Left lobe of liver (tissue), 2 donors: ENCODE measurements around the gene MPPED1. TPM values are rescaled to one million over a fixed set of nuclear protein-coding genes. Genes with fewer than 3 reads are reported as not detected.

ENCODE experiments used
- ATAC-seq: fragments of 200-7000 bp; cut with Tn5 transposase; one replicate; pipeline ENCODE4 v1.9.1; 2020; ENCODE audit warnings: mild to moderate bottlenecking, moderate library complexity
- DNase-seq: peaks from one replicate; pipeline ENCODE4 v3.0.0-alpha.2; 2020; ENCODE audit warnings: low spot score
- total RNA-seq: library from RNA; stranded (reverse); gene quantifications from one replicate; pipeline ENCODE4 v1.2.1, GENCODE V29; 2021
- donor health status: DM: no; HTN: no; CAD: no; lungs with moderate emphysema.
- donor health status: DM: no; HTN: yes; CAD: no.

MPPED1 gene, protein sequence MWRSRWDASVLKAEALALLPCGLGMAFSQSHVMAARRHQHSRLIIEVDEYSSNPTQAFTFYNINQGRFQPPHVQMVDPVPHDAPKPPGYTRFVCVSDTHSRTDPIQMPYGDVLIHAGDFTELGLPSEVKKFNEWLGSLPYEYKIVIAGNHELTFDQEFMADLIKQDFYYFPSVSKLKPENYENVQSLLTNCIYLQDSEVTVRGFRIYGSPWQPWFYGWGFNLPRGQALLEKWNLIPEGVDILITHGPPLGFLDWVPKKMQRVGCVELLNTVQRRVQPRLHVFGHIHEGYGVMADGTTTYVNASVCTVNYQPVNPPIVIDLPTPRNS
- total RNA-seq: 2.6 TPM

DNA sequence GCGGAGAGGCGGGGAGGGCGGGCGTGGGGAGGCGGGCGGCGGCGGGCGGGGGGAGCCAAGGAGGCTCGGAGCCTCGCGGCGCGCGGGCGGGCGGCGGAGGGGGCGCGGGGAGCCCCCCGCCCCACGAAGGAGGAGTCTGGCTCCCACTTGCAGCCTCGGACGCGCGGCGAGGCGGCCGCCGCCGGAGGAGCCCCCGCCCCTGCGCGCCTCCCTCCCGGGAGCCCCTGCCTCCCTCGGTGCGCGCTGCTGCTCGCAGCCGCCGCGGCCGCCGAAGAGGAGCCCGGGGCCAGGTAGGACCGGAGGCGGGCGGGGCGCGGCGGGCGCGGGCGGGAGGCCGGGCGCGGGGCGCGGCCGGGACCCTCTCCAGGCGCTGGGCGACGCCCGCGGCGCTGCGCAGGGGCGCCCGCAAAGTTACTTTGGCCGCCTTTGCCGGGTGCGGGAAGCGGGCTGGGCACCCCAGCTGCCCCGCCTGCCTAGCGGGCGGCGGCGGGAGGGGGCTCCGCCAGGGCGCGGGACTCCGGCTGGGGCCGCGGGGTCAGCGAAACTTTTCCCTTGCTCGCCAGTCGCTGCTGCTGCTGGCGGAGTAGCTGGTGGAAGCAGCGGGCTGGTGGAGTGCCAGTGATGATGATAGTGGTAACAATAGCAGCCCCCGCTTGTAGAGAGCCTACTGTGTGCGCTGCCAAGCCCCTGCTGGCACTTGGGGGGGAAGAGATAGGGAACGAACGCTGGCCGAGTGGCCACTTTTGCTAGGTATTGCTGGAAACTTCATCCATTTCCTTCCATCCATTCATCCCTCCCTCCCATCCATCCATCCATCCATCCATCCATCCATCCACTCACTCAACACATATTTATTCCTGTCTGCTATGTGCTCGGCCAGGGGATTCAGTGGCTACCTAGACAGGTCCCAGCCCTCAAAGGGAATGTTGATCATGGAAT lies at the start of gene MPPED1:
Gene MPPED1 (plus strand): TSS at position 146 of the 939 bp plus-strand sequence. CDS start 12,972 bp downstream, outside the sequence.
- no peak for ATAC-seq
- no peak for DNase-seq

DNA sequence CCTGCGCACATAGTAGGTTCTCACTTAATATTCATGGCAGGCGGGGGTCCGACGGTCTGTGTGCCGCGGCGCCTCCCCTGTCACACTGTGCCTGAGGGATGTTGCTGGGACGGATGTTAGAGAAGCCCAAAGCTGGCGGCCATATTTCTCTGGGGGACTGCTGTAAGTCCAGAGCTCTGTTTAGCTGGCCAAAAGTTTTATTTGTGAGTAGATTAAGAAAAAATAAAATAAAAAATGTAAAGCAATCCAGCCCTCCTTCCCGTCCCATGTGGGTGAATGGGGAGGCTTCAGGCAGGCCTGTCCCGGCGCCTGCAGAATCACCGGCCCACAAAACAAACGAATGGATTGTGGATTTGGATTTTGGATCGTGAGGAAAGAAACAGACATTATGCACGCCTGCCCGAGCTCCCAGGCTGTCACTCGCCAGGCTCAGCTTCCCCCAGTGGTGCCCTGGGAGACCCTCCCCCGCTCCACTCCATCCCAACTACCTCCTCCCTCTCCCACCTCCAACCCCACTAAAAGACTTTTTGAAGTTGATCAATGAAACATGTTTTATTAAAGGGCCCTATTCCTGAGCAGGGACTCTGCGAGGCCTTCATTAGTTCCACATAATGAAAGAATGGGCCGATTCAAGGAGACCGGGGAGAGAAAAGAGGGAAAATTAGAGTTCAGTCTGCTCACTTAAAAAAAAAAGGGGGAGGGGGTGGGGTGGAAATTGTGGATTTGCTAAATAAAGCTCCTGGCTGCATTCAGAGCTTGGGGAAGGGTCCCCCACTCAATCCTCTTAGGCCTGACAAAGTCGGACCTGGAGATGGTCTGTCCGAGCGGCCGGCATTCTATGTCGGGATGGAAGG lies 48.3 kb upstream of the MPPED1 start:
- DNase-seq: no peak
- ATAC-seq: no peak

DNA sequence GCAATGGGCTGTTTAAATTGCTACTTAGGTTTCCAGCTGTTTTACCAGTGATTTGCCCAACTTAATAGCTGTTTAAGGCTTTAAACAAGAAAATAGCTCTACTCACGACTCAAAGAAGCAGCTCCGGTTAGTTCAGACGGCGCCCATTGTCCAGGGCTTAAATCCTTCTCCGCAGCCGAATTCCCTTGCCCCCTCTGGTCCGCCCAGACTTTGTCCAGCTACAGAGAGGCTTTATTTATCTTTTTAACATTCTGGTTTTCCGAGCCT lies 47.7 kb upstream of the MPPED1 start:
- ATAC-seq: no peak
- DNase-seq: no peak

DNA sequence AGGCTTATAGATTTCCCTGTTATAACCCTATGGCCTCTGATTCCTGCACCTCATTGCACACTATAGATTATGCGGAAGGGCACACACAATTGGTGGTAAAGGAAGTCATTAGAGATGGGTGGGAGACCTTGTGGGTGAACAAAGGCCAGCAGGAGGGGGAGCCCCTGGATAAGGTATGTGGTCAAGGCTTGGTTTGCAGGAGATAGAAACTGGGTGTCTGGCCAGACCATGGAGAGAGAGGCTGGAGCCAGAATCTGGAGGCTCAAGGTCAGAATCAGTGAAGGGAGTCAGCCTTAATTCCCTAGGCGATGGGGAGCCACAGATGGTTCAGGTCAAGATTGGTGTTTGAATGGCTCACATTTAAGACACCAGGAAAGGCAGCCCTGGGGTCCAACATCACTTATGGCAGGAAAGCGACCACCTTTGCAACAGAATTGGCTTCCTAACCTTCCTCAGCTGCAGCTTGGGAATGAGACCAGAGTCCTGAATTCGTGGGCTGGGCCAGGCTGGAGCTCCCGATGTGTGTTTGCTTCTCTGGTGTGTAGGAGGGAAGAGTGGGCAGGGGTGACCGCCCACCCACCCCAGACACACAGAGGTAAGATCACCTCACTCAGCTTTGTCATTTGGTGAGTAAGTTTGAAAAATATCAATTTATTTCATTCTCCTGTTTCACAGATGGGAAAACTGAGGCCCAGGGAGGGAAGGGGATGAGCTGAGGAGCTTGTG lies 45.9 kb upstream of the MPPED1 start:
- ATAC-seq (no peak), DNase-seq (no peak)

DNA sequence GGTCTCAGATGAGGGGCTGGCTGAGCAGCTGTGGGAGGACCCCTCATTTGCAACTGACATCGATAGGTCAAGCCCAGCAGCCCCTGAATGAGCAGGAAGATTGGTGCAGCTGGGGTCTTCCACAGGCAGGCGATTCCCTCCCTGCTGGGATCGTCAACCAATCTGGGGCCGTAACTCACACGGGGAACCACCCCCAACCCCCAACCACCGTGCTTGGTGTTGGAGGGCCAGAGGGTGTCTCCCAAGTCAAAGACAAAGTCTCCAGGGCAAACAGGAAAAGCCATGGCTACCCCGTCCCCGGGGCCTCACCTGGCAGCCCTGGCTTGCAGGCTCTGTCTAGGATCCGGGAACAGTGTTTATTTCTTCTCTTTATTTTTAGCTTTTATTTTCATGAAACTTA lies 41.8 kb upstream of the MPPED1 start:
- no peak for ATAC-seq
- DNase-seq: no peak

DNA sequence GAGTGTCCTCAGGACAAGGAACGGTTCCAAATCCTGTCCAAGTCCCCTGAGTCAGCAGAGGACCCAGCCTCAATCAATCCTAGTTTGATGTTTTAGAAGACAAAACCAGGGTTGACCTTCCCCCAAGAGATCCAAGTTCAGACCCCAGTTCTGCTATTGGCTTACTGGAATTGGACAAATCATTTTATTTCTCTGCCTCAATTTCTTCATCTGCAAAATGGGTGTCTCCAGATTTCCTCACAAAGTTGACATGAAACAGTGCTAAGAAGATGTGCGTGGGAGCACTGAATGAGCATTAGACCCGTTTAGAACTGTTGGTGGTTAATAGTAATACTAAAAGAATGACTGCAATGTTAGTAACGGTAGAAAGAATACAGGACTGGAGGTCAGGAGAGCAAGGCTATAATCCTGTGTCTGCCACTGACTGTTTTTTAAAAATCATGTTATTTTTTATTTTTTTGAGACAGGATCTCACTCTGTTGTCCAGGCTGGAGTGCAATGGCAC lies 35.8 kb upstream of the MPPED1 start:
- DNase-seq: no peak
- no peak for ATAC-seq

DNA sequence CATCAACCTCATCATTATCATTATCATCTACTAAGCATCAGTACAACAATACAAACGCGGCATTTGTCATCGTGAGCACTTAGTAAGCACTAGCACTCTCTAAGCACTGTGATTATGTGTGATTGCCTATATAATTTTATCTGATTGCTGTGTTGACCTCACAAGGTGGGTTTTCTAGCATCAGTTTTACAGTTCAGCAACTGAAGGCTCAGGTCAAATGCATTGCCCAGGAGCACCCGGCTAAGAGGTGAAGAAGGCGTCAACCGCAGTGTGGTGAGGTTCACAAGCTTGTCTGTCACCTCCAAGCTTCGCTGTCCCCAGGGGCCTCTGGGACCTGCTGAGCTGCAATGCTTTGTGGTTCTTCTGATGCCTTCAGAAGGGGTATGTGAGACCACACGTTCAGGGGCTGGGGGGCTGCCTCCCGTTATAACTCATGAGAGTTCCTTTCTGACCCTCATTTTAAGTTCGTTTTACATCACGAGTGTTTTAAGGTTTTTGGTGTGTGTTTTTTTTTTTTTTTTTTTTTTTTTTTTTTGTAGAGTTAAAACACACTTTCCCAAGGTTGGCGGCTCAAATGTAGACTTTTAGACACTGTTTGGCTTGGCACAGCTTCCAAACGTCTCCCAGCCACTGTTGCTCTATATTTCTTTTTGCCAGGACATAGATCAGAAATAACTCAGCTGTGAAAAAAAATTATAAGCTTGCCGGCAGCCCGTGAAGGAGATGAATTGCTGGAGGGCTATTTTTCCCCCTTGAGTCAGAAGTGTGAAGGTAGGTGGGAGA lies 34.9 kb upstream of the MPPED1 start:
- DNase-seq: no peak
- peak; percentile 85 for ATAC-seq

DNA sequence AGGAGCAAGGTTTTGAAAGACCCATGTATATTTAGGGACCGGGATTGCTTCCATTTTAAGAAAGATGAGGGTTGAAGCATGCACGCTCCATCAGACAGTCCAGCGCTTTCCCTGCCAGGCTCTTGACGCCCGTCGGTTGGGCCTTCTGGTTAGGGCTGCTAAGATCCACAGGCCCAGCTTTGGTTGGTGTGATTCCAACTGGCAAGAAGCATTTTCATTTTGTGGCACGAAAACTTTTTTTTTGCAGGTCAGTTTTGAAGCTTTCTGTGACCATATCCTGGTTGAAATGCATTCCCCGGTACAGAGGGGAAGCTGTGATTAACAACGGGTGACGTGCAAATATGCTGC lies 34.3 kb upstream of the MPPED1 start:
- ATAC-seq: peak; percentile 66

DNA sequence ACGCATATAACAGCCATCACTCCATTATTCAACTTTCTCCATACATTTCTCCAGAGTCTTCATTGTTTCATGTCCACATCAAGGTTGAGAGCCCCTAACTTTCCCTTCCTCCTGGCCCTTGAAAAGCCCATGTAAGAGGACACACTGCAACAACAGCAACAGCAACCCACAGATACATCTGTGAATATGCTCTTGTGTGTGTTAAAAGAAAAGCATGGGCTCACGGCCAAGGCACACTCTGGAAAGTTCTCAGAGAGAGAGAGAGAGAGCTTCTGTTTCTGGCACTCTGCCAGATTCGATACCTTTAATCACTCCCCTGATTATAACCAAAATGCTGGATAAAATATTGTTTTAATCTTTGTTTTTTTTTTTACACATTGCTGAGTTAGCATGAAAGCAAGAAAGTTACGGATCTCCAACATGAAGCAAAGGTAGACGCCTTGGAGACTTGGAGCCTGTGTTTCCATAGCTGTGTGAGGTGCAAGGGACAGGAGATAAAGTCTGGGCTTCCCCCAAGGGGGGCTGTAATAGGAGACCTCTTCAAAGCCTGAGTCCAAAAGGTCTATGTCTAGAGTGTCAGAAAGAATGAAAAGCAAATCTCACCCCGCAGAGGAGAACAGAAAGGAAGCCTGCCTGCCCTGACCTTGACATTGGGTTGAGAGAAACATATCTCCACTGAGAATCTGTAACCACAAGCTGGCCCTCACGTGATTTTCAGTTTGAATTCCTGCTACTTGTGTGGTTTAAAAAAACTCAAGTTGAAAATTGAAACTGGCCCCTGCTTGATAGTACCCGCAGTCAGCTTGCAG lies 33.7 kb upstream of the MPPED1 start:
- ATAC-seq (peak; percentile 71), DNase-seq (peak; percentile 75)

More for the DNA sequence above, 34.3 kb upstream of the MPPED1 start:
- no peak for DNase-seq

DNA sequence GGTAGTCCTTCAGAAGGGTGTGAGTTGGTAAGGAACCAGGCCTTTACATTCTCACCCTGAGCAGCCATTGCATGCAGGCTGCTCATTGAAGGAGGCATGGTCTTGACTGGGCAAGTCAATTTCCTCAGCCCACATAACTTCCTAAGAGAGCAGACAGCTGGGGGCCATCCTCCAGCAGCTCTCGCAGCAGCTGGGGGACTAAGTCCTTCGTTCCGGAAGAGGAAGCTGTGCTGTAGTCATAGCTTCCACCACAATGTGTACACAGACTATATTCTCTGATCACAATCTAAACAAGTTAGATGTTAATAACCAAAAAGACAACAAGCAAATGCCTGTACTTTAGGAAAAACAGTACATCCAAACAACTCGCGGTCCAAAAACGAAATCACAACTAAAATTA lies 30.1 kb upstream of the MPPED1 start:
- ATAC-seq: no peak
- DNase-seq: no peak

DNA sequence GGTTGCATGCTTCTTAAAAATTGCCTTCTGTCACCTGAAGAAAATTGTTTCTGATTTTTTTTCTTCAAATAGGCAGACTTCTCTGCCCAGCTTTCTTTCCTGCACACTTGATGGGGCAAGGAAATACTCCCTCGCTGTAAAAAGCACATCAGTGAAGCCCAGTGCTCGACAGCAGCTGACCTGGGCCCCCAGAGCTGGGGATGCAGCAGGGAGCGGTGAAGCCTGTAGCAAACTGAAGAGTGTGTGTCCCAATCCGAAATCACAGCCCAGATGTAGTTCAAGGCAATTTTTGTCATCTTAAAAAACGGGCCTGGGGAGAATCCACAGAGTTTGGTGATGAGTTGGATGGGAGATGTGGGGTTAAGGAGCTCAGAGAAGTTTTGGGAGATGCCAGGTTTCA lies 27.0 kb upstream of the MPPED1 start:
- ATAC-seq: no peak
- DNase-seq: no peak

DNA sequence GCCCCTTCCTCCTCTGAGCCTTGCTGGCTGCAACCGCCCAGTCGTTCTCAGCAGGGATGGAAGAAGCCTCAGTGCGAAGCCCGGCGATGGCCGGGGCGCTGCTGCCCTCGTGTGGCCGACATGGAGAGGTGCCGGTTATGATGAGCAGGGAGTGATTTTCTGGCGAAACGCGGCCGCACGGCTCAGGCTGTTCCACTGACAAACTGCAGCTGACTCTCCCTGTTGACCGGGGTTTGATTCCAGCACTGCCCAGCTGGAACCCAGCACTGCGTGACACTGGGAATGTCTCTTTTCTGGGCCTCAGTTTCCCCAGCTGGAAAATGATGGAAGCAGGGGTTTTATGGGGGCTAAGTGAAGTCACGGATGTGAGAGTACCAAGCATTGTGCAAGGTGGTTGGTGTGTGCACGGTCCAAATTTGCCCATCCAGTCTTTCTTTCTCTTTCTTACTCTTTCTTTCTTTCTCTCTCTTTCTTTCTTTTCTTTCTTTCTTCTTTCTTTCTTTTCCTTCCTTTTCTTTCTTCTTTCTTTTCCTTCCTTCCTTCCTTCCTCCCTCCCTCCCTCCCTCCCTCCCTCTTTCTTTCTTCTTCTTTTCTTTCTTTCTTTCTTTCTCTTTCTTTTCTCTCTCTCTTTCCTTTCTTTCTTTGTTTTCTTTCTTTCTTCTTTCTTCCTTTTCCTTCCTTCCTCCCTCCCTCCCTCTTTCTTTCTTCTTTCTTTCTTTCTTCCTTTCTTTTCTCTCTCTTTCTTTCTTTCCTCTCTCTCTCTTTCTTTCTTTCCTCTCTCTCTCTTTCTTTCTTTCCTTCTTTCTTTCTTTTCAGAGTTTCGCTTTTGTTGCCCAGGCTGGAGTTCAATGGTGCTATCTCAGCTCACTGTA lies 25.8 kb upstream of the MPPED1 start:
- ATAC-seq: peak; percentile 89

DNA sequence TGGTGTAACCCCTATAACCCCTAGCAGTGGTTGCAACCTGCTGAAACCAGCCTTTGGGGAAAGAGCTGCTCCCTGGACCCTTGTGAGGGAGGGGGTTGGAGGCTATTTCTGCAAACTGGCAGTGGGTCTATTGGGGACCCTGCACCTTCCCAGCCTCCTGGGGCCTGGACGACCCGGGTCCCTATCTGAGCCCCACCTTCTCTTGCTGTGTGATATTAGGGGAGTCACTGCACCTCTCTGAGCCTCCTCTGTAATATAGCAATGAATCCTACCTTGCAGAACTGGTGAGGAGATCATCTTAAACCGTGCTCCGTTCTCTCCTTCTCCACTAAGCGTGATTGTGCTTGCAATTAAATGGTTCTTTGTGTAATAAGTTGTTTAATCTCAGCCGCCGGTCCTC lies 24.0 kb upstream of the MPPED1 start:
- ATAC-seq (no peak), DNase-seq (no peak)

More for the DNA sequence above, 25.8 kb upstream of the MPPED1 start:
- DNase-seq: peak; percentile 84

DNA sequence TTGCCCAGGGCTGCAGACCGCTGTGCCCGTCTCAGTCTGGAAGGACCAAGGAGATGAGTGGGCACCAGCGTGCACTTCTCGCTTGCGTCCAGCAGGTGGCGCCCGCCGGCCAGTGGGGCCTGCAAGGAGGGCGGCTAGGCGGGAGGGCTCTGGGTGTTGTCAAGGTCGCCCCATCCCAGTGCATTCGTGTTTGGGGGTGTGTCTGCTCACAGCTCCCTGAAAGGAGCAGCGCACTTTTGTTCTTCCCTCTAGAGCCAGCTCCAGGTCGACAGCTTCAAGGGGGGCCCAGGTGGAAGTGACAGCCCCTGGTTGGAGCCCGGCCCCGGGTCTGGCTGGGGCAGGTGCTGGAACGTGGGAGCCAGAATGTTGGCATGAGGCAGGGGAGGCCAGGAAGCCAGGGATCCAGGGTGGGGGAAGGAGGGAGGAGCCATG lies 23.4 kb upstream of the MPPED1 start:
- ATAC-seq: peak; percentile 77
- peak; percentile 84 for DNase-seq

DNA sequence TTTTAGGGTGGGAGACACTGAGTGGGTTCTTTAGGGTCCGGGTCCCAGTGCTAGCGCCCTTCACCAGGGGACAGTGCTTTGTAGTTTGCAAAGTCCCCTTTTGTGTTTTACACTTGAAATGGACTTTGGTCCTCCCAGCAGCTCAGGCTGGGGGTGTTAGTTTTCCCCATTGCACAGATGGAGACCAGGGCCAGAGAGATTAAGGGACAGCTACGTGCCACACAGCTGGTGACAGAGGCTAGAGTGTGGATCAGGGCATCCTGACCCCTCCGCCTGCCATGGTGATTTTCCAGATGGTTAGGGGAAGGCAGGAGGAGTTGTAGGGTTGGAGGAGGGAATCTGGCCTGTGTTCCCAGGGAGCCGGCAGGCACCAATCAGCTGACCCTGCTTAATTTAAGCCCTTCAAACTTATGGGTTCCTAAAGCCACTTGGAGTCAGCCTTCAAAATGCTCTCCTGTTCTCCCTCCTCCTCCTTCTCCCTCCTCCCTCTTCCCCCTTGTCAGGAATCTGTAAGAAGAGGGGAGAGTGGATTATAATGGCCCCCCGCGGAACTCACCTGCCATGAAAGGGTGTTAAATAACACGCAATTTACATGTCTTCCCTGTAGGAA lies 22.5 kb upstream of the MPPED1 start:
- DNase-seq: no peak
- peak; percentile 31 for ATAC-seq

DNA sequence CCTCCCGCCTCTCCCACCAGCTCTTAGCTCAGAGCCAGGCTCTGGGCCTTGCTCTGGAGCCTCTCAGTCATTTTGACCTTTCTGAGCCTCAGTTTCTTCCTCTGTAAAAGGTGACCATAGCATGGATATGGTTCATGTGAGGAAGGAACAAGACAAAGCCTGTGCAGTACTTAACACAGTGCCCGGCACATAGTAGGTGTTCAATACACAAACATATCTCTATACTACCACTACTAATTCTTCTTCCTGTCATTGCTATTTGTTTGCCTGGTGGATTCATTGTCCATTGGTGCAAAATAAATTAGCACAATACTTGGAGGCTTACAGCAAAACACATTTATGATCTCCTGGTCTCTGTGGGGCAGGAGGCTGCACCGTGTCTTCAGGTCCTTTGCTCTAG lies 21.6 kb upstream of the MPPED1 start:
- no peak for ATAC-seq
- no peak for DNase-seq

DNA sequence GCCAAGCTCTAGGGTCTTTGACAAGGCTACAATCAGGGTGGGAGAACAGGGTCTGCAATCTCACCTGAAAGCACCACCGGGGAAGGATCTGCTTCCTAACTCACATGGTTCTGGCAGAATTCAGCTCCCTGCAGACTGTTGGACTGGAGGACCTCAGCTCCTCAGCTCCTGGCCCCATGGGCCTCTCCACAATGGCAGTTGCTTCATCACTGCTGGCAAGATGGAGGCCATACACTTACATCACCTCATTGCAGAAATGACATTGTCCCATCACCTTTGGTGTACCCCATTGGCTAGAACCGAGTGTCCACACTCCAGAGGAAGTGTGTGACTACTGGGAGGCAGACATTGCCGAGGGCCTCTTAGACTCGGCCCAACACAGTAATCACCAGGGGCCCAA lies 20.9 kb upstream of the MPPED1 start:
- ATAC-seq: peak; percentile 9

More for the DNA sequence above, 20.9 kb upstream of the MPPED1 start:
- no peak for DNase-seq
